Effector CD8-positive, alpha-beta T cell (primary cell): ENCODE results near the gene GRWD1.

Experiments
- DNase-seq: peaks from one replicate; lab custom pipeline; 2025; lab: John Stamatoyannopoulos, UW

Gene GRWD1

GRCh38 chr19:48424694-48425219 is 21.0 kb upstream of the GRWD1 start:
- no peak for DNase-seq

- DNase-seq, result no peak
Observed at GRCh38 chr19:48428670-48429069, 17.1 kb upstream of the GRWD1 start.

- no peak for DNase-seq
Observed at GRCh38 chr19:48433337-48433736, 12.4 kb upstream of the GRWD1 start.

- DNase-seq, result no peak
Observed at GRCh38 chr19:48436586-48436985, 9.2 kb upstream of the GRWD1 start.

GRCh38 chr19:48441360-48442050 is 4.3 kb upstream of the GRWD1 start:
- no peak for DNase-seq

- no peak for DNase-seq
Observed at GRCh38 chr19:48442116-48443035, 3.4 kb upstream of the GRWD1 start.

- no peak for DNase-seq
Observed at GRCh38 chr19:48443256-48443655, 2.5 kb upstream of the GRWD1 start.

GRCh38 chr19:48443731-48444128 is 2.1 kb upstream of the GRWD1 start:
- DNase-seq, result no peak

- DNase-seq, result no peak
Observed at GRCh38 chr19:48444129-48444935, 1.5 kb upstream of the GRWD1 start.

GRCh38 chr19:48444936-48445200 is 915 bp upstream of the GRWD1 start:
- no peak for DNase-seq

- DNase-seq, result no peak
Observed at GRCh38 chr19:48445256-48445605, 552 bp upstream of the GRWD1 start.

- DNase-seq, result no peak
Observed at GRCh38 chr19:48446579-48446978, 796 bp downstream of the GRWD1 start.

GRCh38 chr19:48448563-48448962 is 2.8 kb downstream of the GRWD1 start:
- no peak for DNase-seq

GRCh38 chr19:48450441-48450840 is 4.7 kb downstream of the GRWD1 start:
- no peak for DNase-seq

- no peak for DNase-seq
Observed at GRCh38 chr19:48450863-48451262, 5.1 kb downstream of the GRWD1 start.

- DNase-seq, result no peak
Observed at GRCh38 chr19:48451624-48452023, 5.8 kb downstream of the GRWD1 start.

- DNase-seq, result no peak
Observed at GRCh38 chr19:48452289-48453190, 6.8 kb downstream of the GRWD1 start.

- no peak for DNase-seq
Observed at GRCh38 chr19:48454150-48454730, 8.5 kb downstream of the GRWD1 start.

- DNase-seq, result no peak
Observed at GRCh38 chr19:48455171-48455907, 9.6 kb downstream of the GRWD1 start, which contains the start of gene KCNJ14. KCNJ14 (plus strand) TSS chr19:48455574; CDS start chr19:48461725, 6,151 bp downstream.

GRCh38 chr19:48455908-48456562 is 10.3 kb downstream of the GRWD1 start:
- DNase-seq, result no peak
